Breast epithelium (tissue), 3 donors: Measurements from ENCODE around the gene ANKS1B.

Source experiments
- POLR2A ChIP-seq: fragments of 450-650 bp; IDR thresholded peaks from one replicate; pipeline ENCODE4 v1.6.1; 2016; ENCODE audit warnings: antibody characterized with exemption, mild to moderate bottlenecking, moderate library complexity
- POLR2AphosphoS5 ChIP-seq, 3 donors: sonication (generic); formaldehyde crosslinking; IDR thresholded peaks; one replicate each; pipeline ENCODE4 v1.6.1; 2017; ENCODE audit warnings: antibody characterized with exemption in 3 of 3
- TF ChIP-seq, protein P1 (sequence below), 3 donors: fragments of 450-650 bp; IDR thresholded peaks; one replicate each; pipeline ENCODE4 v1.5.1; 2016 to 2017; ENCODE audit warnings: antibody characterized with exemption in 3 of 3, mild to moderate bottlenecking in 3 of 3, moderate library complexity in 3 of 3

- TF ChIP-seq, protein P1, sequence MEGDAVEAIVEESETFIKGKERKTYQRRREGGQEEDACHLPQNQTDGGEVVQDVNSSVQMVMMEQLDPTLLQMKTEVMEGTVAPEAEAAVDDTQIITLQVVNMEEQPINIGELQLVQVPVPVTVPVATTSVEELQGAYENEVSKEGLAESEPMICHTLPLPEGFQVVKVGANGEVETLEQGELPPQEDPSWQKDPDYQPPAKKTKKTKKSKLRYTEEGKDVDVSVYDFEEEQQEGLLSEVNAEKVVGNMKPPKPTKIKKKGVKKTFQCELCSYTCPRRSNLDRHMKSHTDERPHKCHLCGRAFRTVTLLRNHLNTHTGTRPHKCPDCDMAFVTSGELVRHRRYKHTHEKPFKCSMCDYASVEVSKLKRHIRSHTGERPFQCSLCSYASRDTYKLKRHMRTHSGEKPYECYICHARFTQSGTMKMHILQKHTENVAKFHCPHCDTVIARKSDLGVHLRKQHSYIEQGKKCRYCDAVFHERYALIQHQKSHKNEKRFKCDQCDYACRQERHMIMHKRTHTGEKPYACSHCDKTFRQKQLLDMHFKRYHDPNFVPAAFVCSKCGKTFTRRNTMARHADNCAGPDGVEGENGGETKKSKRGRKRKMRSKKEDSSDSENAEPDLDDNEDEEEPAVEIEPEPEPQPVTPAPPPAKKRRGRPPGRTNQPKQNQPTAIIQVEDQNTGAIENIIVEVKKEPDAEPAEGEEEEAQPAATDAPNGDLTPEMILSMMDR (IDR thresholded peaks at IDR 0.05), result no peak
- TF ChIP-seq POLR2A (no peak), POLR2AphosphoS5 (IDR thresholded peaks at IDR 0.05) (no peak)
These were observed 1072.2 kb downstream of the ANKS1B start for GRCh38 chr12:98912401-98912974.
